Measurements from ENCODE around the gene ERI3.

GRCh38 chr1:44261171-44261817 is 93.8 kb downstream of the ERI3 start:
- TF ChIP-seq POLR2AphosphoS5 (IDR thresholded peaks at IDR 0.05; ENCODE audit: low read depth, low read length) (no peak), CTCF (IDR thresholded peaks at IDR 0.05) (no peak), REST (IDR thresholded peaks at IDR 0.05; ENCODE audit: insufficient read depth in 1 of 2, low read depth in 2 of 2, low read length in 1 of 2) (no peak)
